Epithelial cell of esophagus (primary cell): ENCODE results near the gene PRKACG.

ENCODE experiments used
- DNase-seq: peaks from one replicate; pipeline ENCODE4 v3.0.0; 2010; ENCODE audit warnings: low read depth
- H3K4me3 ChIP-seq: 2 replicates; pipeline ENCODE4 v1.5.1; 2011; ENCODE audit warnings: mild to moderate bottlenecking, low read length, control low read depth
- CTCF ChIP-seq: IDR thresholded peaks from 2 replicates; pipeline ENCODE4 v1.5.1; 2011; ENCODE audit warnings: low read depth, mild to moderate bottlenecking, low read length, control low read depth, inconsistent platforms; ENCODE audit not compliant: insufficient read depth; ENCODE audit errors: missing control alignments

PRKACG gene

GRCh38 chr9:68983522-68984424 is 30.1 kb downstream of the PRKACG start:
- no peak for DNase-seq
- no peak for TF ChIP-seq CTCF

GRCh38 chr9:68983008-68983411 is 30.9 kb downstream of the PRKACG start:
- no peak for TF ChIP-seq CTCF
- no peak overlapping the region for H3K4me3 ChIP-seq
- no peak for DNase-seq

More at GRCh38 chr9:68983522-68984424, 30.1 kb downstream of the PRKACG start:
- no peak overlapping the region for H3K4me3 ChIP-seq

GRCh38 chr9:68981789-68982188 is 32.1 kb downstream of the PRKACG start:
- TF ChIP-seq CTCF: no peak
- no peak for DNase-seq
- no peak overlapping the region for H3K4me3 ChIP-seq

GRCh38 chr9:68980341-68980914 is 33.5 kb downstream of the PRKACG start:
- DNase-seq: no peak

GRCh38 chr9:68979538-68980314 is 34.2 kb downstream of the PRKACG start:
- TF ChIP-seq CTCF: no peak
- DNase-seq: no peak
- no peak overlapping the region for H3K4me3 ChIP-seq

More at GRCh38 chr9:68980341-68980914, 33.5 kb downstream of the PRKACG start:
- TF ChIP-seq CTCF: no peak
- no peak overlapping the region for H3K4me3 ChIP-seq

- no peak overlapping the region for H3K4me3 ChIP-seq
- no peak for TF ChIP-seq CTCF
- no peak for DNase-seq
Observed at GRCh38 chr9:68978501-68978900, 35.4 kb downstream of the PRKACG start.
